ENCODE measurements around the gene MEIS2. TPM values are rescaled to one million over a fixed set of nuclear protein-coding genes. Genes with fewer than 3 reads are reported as not detected.

Gene MEIS2
- polyA plus RNA-seq, 1 donor from 2014 or later = 825 TPM

GRCh38 chr15:37058316-37058985, 41.9 kb downstream of the MEIS2 start:
- H2AFZ ChIP-seq (ENCODE audit: low read depth, low read length) = no peak overlapping the region
- peaks cover 91% of the 10 kb centered on the region for H4K20me1 ChIP-seq (ENCODE audit: insufficient read depth)
- no peak overlapping the region for H3K9ac ChIP-seq (ENCODE audit: low read length)
- H3K27me3 ChIP-seq (ENCODE audit: insufficient read depth, low read depth, low read length) = no peaks in the 10 kb centered on the region
- peaks cover 21% of the 10 kb centered on the region for H3K36me3 ChIP-seq (ENCODE audit: insufficient read depth, low read length)
- no peaks in the 10 kb centered on the region for H3K9me3 ChIP-seq (ENCODE audit: low read length)
- peak overlapping the region; percentile 54 for H3K4me3 ChIP-seq (ENCODE audit: low read length)
- no peak overlapping the region for H3K4me2 ChIP-seq (ENCODE audit: low read length)
- TF ChIP-seq REST (IDR thresholded peaks at IDR 0.05; ENCODE audit: borderline replicate concordance) = no peak
- TF ChIP-seq POLR2AphosphoS5 (IDR thresholded peaks at IDR 0.05) = peak; percentile 9
- no peaks in the 10 kb centered on the region for H3K9me2 ChIP-seq (ENCODE audit: insufficient read depth, low read length)
- peaks cover 15% of the 10 kb centered on the region for H3F3A ChIP-seq (ENCODE audit: insufficient read depth, low read length, poor library complexity, severe bottlenecking)
- H3K79me2 ChIP-seq (replicated peaks; ENCODE audit: insufficient read depth, low read length) = peaks cover 100% of the 10 kb centered on the region
- peak overlapping the region; percentile 39 for H3K27ac ChIP-seq (ENCODE audit: low read length)

GRCh38 chr15:37057831-37058230, 42.5 kb downstream of the MEIS2 start:
- peaks cover 100% of the 10 kb centered on the region for H3K79me2 ChIP-seq (replicated peaks; ENCODE audit: insufficient read depth, low read length)
- TF ChIP-seq SMC3 (conservative IDR thresholded peaks at IDR 0.05; ENCODE audit: poor library complexity) (no peak), CTCF (IDR thresholded peaks at IDR 0.05; ENCODE audit: poor library complexity, severe bottlenecking) (no peak), RAD21 (conservative IDR thresholded peaks at IDR 0.05) (no peak), POLR2AphosphoS5 (IDR thresholded peaks at IDR 0.05) (peak; percentile 6)
- H4K20me1 ChIP-seq (ENCODE audit: insufficient read depth) = peaks cover 91% of the 10 kb centered on the region
- H3K27me3 ChIP-seq (ENCODE audit: insufficient read depth, low read depth, low read length) = no peaks in the 10 kb centered on the region
- H3K9me2 ChIP-seq (ENCODE audit: insufficient read depth, low read length) = no peaks in the 10 kb centered on the region
- H2AFZ ChIP-seq (ENCODE audit: low read depth, low read length) = no peak overlapping the region
- H3K4me2 ChIP-seq (ENCODE audit: low read length) = peak overlapping the region; percentile 57
- peak overlapping the region; percentile 54 for H3K4me3 ChIP-seq (ENCODE audit: low read length)
- H3K27ac ChIP-seq (ENCODE audit: low read length) = peak overlapping the region; percentile 39
- peaks cover 15% of the 10 kb centered on the region for H3F3A ChIP-seq (ENCODE audit: insufficient read depth, low read length, poor library complexity, severe bottlenecking)
- H3K9ac ChIP-seq (ENCODE audit: low read length) = no peak overlapping the region
- peaks cover 15% of the 10 kb centered on the region for H3K36me3 ChIP-seq (ENCODE audit: insufficient read depth, low read length)
- no peaks in the 10 kb centered on the region for H3K9me3 ChIP-seq (ENCODE audit: low read length)

GRCh38 chr15:37057256-37057655, 43.1 kb downstream of the MEIS2 start:
- peak overlapping the region; percentile 39 for H3K27ac ChIP-seq (ENCODE audit: low read length)
- H2AFZ ChIP-seq (ENCODE audit: low read depth, low read length) = no peak overlapping the region
- peak overlapping the region; percentile 54 for H3K4me3 ChIP-seq (ENCODE audit: low read length)
- peak overlapping the region; percentile 57 for H3K4me2 ChIP-seq (ENCODE audit: low read length)
- H3K36me3 ChIP-seq (ENCODE audit: insufficient read depth, low read length) = peaks cover 11% of the 10 kb centered on the region
- peak overlapping the region; percentile 33 for H3K9ac ChIP-seq (ENCODE audit: low read length)
- H3F3A ChIP-seq (ENCODE audit: insufficient read depth, low read length, poor library complexity, severe bottlenecking) = peaks cover 14% of the 10 kb centered on the region
- H3K27me3 ChIP-seq (ENCODE audit: insufficient read depth, low read depth, low read length) = no peaks in the 10 kb centered on the region
- no peaks in the 10 kb centered on the region for H3K9me3 ChIP-seq (ENCODE audit: low read length)
- peaks cover 100% of the 10 kb centered on the region for H3K79me2 ChIP-seq (replicated peaks; ENCODE audit: insufficient read depth, low read length)
- TF ChIP-seq MXI1 (conservative IDR thresholded peaks at IDR 0.05; ENCODE audit: poor library complexity, severe bottlenecking) = peak; percentile 25
- no peak for TF ChIP-seq CTCF (IDR thresholded peaks at IDR 0.05; ENCODE audit: poor library complexity, severe bottlenecking)
- H3K9me2 ChIP-seq (ENCODE audit: insufficient read depth, low read length) = no peaks in the 10 kb centered on the region
- H4K20me1 ChIP-seq (ENCODE audit: insufficient read depth) = peaks cover 91% of the 10 kb centered on the region
